Measurements from ENCODE around the gene EYA4.

EYA4 gene

GRCh38 chr6:133466680-133467079, 225.5 kb downstream of the EYA4 start:
- DNase-seq = no peak

GRCh38 chr6:133467231-133467981, 226.2 kb downstream of the EYA4 start:
- no peak for DNase-seq

- no peak for DNase-seq
These were observed 226.8 kb downstream of the EYA4 start for GRCh38 chr6:133467982-133468380.

- no peak for DNase-seq
These were observed 227.4 kb downstream of the EYA4 start for GRCh38 chr6:133468591-133468990.

- no peak for DNase-seq
These were observed 233.4 kb downstream of the EYA4 start for GRCh38 chr6:133474516-133474915.

GRCh38 chr6:133478673-133479072, 237.5 kb downstream of the EYA4 start:
- DNase-seq = no peak

- no peak for DNase-seq
These were observed 246.0 kb downstream of the EYA4 start for GRCh38 chr6:133487174-133487573.

- no peak for DNase-seq
These were observed 254.2 kb downstream of the EYA4 start for GRCh38 chr6:133495205-133495903.

- DNase-seq = no peak
These were observed 258.5 kb downstream of the EYA4 start for GRCh38 chr6:133499662-133500061.

- no peak for DNase-seq
These were observed 260.6 kb downstream of the EYA4 start for GRCh38 chr6:133501675-133502270.

- no peak for DNase-seq
These were observed 261.5 kb downstream of the EYA4 start for GRCh38 chr6:133502441-133503335.

- no peak for DNase-seq
These were observed 262.2 kb downstream of the EYA4 start for GRCh38 chr6:133503336-133503729.

- DNase-seq = no peak
These were observed 263.0 kb downstream of the EYA4 start for GRCh38 chr6:133504158-133504557.

GRCh38 chr6:133504761-133505160, 263.6 kb downstream of the EYA4 start:
- DNase-seq = no peak

- no peak for DNase-seq
These were observed 264.5 kb downstream of the EYA4 start for GRCh38 chr6:133505681-133506080.

- no peak for DNase-seq
These were observed 271.4 kb downstream of the EYA4 start for GRCh38 chr6:133512410-133513016.

GRCh38 chr6:133523816-133524215, 282.7 kb downstream of the EYA4 start:
- no peak for DNase-seq

GRCh38 chr6:133526436-133526835, 285.3 kb downstream of the EYA4 start:
- DNase-seq = no peak

- no peak for DNase-seq
These were observed 287.4 kb downstream of the EYA4 start for GRCh38 chr6:133528566-133528965.

- no peak for DNase-seq
These were observed 291.8 kb downstream of the EYA4 start for GRCh38 chr6:133532908-133533307.

- DNase-seq = no peak
These were observed 298.5 kb downstream of the EYA4 start for GRCh38 chr6:133539502-133540259.

- DNase-seq = no peak
These were observed 299.2 kb downstream of the EYA4 start for GRCh38 chr6:133540361-133540760.

Measured in NCI-H1694 (cell line).